Skin of body (tissue), 2 donors: Measurements from ENCODE around the gene NDFIP2. TPM values are rescaled to one million over a fixed set of nuclear protein-coding genes. Genes with fewer than 3 reads are reported as not detected.
"Not testable (repeated sequence)": the region's sequence is repeated elsewhere in the genome, so short reads cannot be mapped to it uniquely, and the experiment has no call there.

ENCODE experiments used
- DNase-seq: peaks from one replicate; lab custom pipeline; 2025; lab: John Stamatoyannopoulos, UW
- total RNA-seq: library from RNA; depleted of rRNA; stranded (reverse); fragments of >200 nt; gene quantifications from one replicate; pipeline ENCODE4 v1.2.3, GENCODE V29; 2014

Gene NDFIP2
- total RNA-seq, 1 donor from 2014 or later: 47.1 TPM

- DNase-seq: peak; percentile 30
Measured at GRCh38 chr13:79589603-79590393, 108.8 kb downstream of the NDFIP2 start.

- no peak for DNase-seq
Measured at GRCh38 chr13:79590394-79590676, 109.4 kb downstream of the NDFIP2 start.

GRCh38 chr13:79591493-79591892, 110.5 kb downstream of the NDFIP2 start:
- DNase-seq: no peak

GRCh38 chr13:79593121-79593520, 112.2 kb downstream of the NDFIP2 start:
- no peak for DNase-seq

GRCh38 chr13:79593641-79594275, 112.8 kb downstream of the NDFIP2 start:
- no peak for DNase-seq

GRCh38 chr13:79600146-79600545, 119.2 kb downstream of the NDFIP2 start:
- not testable (repeated sequence) for DNase-seq

- DNase-seq: no peak
Measured at GRCh38 chr13:79602936-79603335, 122.0 kb downstream of the NDFIP2 start.

- DNase-seq: no peak
Measured at GRCh38 chr13:79604752-79605151, 123.8 kb downstream of the NDFIP2 start.

Other genes with a start within 250 kb of the NDFIP2 start
- gene RBM26, start 74.9 kb upstream of the NDFIP2 start, total RNA-seq: 47.2 TPM